ENCODE data around the gene LRRC58.

DNA sequence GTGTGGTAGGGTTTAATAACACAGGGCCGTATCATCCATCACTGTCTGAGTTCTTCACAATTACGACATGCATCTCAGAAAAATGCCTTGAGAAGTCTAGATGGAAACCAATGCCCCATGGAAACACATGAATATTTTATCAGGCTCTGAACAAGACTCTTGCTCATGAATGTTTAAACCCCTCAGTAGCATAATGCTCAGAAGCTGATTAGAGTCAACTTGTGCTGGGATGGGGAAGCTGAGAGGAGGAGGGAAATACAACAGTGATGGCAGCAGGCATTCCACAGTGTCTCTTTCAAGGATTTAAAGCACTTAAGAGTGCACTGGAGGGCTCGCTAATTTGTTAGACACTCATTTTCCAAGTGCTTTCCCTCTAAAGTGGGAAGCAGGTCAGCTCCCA lies 67.9 kb downstream of the LRRC58 start:
- TF ChIP-seq, protein P1, sequence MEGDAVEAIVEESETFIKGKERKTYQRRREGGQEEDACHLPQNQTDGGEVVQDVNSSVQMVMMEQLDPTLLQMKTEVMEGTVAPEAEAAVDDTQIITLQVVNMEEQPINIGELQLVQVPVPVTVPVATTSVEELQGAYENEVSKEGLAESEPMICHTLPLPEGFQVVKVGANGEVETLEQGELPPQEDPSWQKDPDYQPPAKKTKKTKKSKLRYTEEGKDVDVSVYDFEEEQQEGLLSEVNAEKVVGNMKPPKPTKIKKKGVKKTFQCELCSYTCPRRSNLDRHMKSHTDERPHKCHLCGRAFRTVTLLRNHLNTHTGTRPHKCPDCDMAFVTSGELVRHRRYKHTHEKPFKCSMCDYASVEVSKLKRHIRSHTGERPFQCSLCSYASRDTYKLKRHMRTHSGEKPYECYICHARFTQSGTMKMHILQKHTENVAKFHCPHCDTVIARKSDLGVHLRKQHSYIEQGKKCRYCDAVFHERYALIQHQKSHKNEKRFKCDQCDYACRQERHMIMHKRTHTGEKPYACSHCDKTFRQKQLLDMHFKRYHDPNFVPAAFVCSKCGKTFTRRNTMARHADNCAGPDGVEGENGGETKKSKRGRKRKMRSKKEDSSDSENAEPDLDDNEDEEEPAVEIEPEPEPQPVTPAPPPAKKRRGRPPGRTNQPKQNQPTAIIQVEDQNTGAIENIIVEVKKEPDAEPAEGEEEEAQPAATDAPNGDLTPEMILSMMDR (IDR thresholded peaks at IDR 0.05 in 4 of 5, conservative IDR thresholded peaks at IDR 0.05 in 1 of 5): no peak
- no peak for TF ChIP-seq POLR2A (IDR thresholded peaks at IDR 0.05)

Data from gastrocnemius medialis (tissue), 4 donors.